ENCODE data around the gene CDC37. TPM values are rescaled to one million over a fixed set of nuclear protein-coding genes. Genes with fewer than 3 reads are reported as not detected.
A peak's percentile ranks its signal among the peaks of the same experiment; 100 is the strongest.

The CDC37 gene
- total and polyA plus RNA-seq, 2 of the 4 experiments (the other 2 are of a cell fraction), result 209 to 650 TPM

DNA sequence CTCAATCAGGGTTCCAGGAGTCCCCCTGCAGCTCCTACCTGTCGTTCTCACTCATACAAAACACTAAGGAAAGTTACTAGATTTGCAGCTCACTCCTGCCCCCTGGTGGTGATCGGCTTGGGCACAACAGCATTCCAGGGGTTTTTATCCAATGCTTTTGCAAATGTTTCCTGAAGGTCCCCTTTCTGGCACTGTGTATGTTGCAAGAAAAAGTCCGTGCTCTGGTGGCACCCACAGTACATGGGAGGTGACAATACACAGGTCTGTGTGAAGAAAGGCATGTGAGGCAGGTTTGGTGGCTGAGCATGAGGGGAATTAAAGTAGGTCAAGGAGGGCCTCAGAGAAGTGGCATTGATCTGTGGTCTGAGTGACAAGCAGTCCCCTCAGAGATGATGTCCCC, 14.4 kb downstream of the CDC37 start:
- H3K27ac ChIP-seq (ENCODE audit: insufficient read depth, low read length), result no peak overlapping the region
- peak; percentile 76 for ATAC-seq (ENCODE audit: low read depth)
- BruUV-seq (replicated peaks), result no TSS peak

More for the DNA sequence above, 14.4 kb downstream of the CDC37 start:
- peaks cover 24% of the 10 kb centered on the region for H3K36me3 ChIP-seq (ENCODE audit: control insufficient read depth, insufficient read depth, low read length)
- dilution Hi-C loops (cut with HindIII; ENCODE audit: low sequenced_read_pairs, unreplicated experiment), result no loop called here
- 0% methylated on average over 1 of the region's 3 CpGs; no CpG with 5 or more reads in 1 of the 2 experiments for WGBS, 2 experiments (ENCODE audit: extremely low coverage in 2 of 2, insufficient read length in 1 of 2)
- in situ Hi-C loops (cut with MboI; ENCODE audit: low sequenced_read_pairs), result loop anchor here (5.0 to 10.0 kb wide), 2 partner anchors 127 to 464 kb away; no protein-coding TSS in a partner anchor
- no peak overlapping the region; a peak in 1 of 4 replicates for H4K8ac ChIP-seq (ENCODE audit: low read depth in 2 of 2, low read length in 2 of 2)
- H2BK120ac ChIP-seq (ENCODE audit: low read depth, low read length), result no peak overlapping the region
- H2AK9ac ChIP-seq (replicated peaks; ENCODE audit: low read depth, low read length, poor library complexity), result no peak overlapping the region
- no peak overlapping the region for H2BK5ac ChIP-seq (ENCODE audit: low read depth, low read length, poor library complexity, severe bottlenecking)
- H2BK20ac ChIP-seq (ENCODE audit: low read depth, low read length), result no peak overlapping the region
- no peak overlapping the region for H3K4me3 ChIP-seq (ENCODE audit: insufficient read depth, low read depth, low read length)
- no peak overlapping the region for H4K5ac ChIP-seq (ENCODE audit: low read depth, low read length)
- ChIA-PET POLR2A (ENCODE audit: unreplicated experiment) (no interaction called here), CTCF (interaction anchor here (0.6 to 2.6 kb wide), 10 partner anchors 9 to 458 kb away, joined by 3 to 12 read pairs (median 4); partner anchors contain the start of genes ICAM1, ICAM4 and TYK2)
- H3K9ac ChIP-seq (ENCODE audit: low read depth, low read length), result no peak overlapping the region
- intact Hi-C loops (cut with micrococcal nuclease), result loop anchor here (1.0 kb wide), 3 partner anchors 120 to 458 kb away; no protein-coding TSS in a partner anchor
- no peak overlapping the region for H2AFZ ChIP-seq (replicated peaks; ENCODE audit: low read length, poor library complexity)
- no peak overlapping the region for H2AK5ac ChIP-seq (ENCODE audit: low read depth, low read length)
- H3K56ac ChIP-seq (ENCODE audit: extremely low read depth, insufficient read depth, low read length), result no peak overlapping the region
- peaks cover 0 to 3% of the 10 kb centered on the region in 2 experiments; a peak in 1 of 4 replicates for H3K79me1 ChIP-seq (ENCODE audit: low read depth in 1 of 2, low read length in 2 of 2)
- peak; percentile 71 for DNase-seq
- no peak overlapping the region for H2BK15ac ChIP-seq (ENCODE audit: low read depth, low read length)
- no peak for TF ChIP-seq BHLHE40 (IDR thresholded peaks at IDR 0.05; ENCODE audit: low read depth, low read length)
- TF ChIP-seq RFX5 (IDR thresholded peaks at IDR 0.05; ENCODE audit: low read depth, low read length), result no peak
- TF ChIP-seq CEBPB (IDR thresholded peaks at IDR 0.05; ENCODE audit: low read depth, low read length), result no peak; the same call in 1 of the 2 replicates
- TF ChIP-seq, protein P1, sequence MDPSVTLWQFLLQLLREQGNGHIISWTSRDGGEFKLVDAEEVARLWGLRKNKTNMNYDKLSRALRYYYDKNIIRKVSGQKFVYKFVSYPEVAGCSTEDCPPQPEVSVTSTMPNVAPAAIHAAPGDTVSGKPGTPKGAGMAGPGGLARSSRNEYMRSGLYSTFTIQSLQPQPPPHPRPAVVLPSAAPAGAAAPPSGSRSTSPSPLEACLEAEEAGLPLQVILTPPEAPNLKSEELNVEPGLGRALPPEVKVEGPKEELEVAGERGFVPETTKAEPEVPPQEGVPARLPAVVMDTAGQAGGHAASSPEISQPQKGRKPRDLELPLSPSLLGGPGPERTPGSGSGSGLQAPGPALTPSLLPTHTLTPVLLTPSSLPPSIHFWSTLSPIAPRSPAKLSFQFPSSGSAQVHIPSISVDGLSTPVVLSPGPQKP (IDR thresholded peaks at IDR 0.05; ENCODE audit: borderline replicate concordance, low read depth, low read length), result no peak
- TF ChIP-seq USF2 (IDR thresholded peaks at IDR 0.05; ENCODE audit: low read depth, low read length), result no peak
- no peak for TF ChIP-seq CHD1 (IDR thresholded peaks at IDR 0.05; ENCODE audit: low read depth, low read length)
- TF ChIP-seq POLR2A (IDR thresholded peaks at IDR 0.05; ENCODE audit: low read depth, low read length), result no peak
- TF ChIP-seq RAD21 (IDR thresholded peaks at IDR 0.05; ENCODE audit: low read length), result peak; percentile 74
- TF ChIP-seq RCOR1 (IDR thresholded peaks at IDR 0.05; ENCODE audit: insufficient replicate concordance, low read length), result no peak
- TF ChIP-seq, protein P2, sequence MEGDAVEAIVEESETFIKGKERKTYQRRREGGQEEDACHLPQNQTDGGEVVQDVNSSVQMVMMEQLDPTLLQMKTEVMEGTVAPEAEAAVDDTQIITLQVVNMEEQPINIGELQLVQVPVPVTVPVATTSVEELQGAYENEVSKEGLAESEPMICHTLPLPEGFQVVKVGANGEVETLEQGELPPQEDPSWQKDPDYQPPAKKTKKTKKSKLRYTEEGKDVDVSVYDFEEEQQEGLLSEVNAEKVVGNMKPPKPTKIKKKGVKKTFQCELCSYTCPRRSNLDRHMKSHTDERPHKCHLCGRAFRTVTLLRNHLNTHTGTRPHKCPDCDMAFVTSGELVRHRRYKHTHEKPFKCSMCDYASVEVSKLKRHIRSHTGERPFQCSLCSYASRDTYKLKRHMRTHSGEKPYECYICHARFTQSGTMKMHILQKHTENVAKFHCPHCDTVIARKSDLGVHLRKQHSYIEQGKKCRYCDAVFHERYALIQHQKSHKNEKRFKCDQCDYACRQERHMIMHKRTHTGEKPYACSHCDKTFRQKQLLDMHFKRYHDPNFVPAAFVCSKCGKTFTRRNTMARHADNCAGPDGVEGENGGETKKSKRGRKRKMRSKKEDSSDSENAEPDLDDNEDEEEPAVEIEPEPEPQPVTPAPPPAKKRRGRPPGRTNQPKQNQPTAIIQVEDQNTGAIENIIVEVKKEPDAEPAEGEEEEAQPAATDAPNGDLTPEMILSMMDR (conservative IDR thresholded peaks at IDR 0.05; ENCODE audit: low read depth, low read length), result peak; percentile 86
- TF ChIP-seq FOS (IDR thresholded peaks at IDR 0.05; ENCODE audit: low read depth, low read length), result no peak
- no peak for TF ChIP-seq MXI1 (IDR thresholded peaks at IDR 0.05; ENCODE audit: borderline replicate concordance, low read depth, low read length)
- TF ChIP-seq MAFK (IDR thresholded peaks at IDR 0.05; ENCODE audit: low read depth, low read length), result no peak
- peak; percentile 87 for TF ChIP-seq SMC3 (IDR thresholded peaks at IDR 0.05; ENCODE audit: low read depth, low read length)
- no peak for TF ChIP-seq MAZ (IDR thresholded peaks at IDR 0.05; ENCODE audit: borderline replicate concordance, low read depth, low read length)
- TF ChIP-seq NFE2L2 (IDR thresholded peaks at IDR 0.05; ENCODE audit: low read depth, low read length), result no peak
- H4K91ac ChIP-seq (ENCODE audit: insufficient read depth, low read depth, low read length), result no peak overlapping the region
- H3K27me3 ChIP-seq (ENCODE audit: control insufficient read depth, insufficient read depth, low read length), result no peaks in the 10 kb centered on the region
- H3K18ac ChIP-seq (ENCODE audit: low read depth, low read length), result no peak overlapping the region
- no peaks in the 10 kb centered on the region for H3K9me1 ChIP-seq (ENCODE audit: insufficient read depth, low read length)
- no peak overlapping the region for H3K4ac ChIP-seq (ENCODE audit: low read depth, low read length)
- H3K14ac ChIP-seq (replicated peaks; ENCODE audit: low read depth, low read length), result no peak overlapping the region
- H4K20me1 ChIP-seq (ENCODE audit: insufficient read depth, low read length), result peaks cover 17% of the 10 kb centered on the region
- no peak overlapping the region for H3K23ac ChIP-seq (ENCODE audit: low read depth, low read length)
- H3K4me1 ChIP-seq (ENCODE audit: control insufficient read depth, insufficient read depth, low read length), result no peaks in the 10 kb centered on the region
- H3K9me3 ChIP-seq (ENCODE audit: control insufficient read depth, insufficient read depth, low read length), result no peaks in the 10 kb centered on the region
- no peak overlapping the region for H3K4me2 ChIP-seq (ENCODE audit: low read depth, low read length)

All from IMR-90 (cell line).